Ramos (cell line): Measurements from ENCODE around the gene C9orf85.
"Not testable (repeated sequence)": the region's sequence is repeated elsewhere in the genome, so short reads cannot be mapped to it uniquely, and the experiment has no call there.

Experiments
- in situ Hi-C: fragments of 300-500 bp; cut with MboI; formaldehyde crosslinking; loops from one replicate; pipeline ENCODE4 v1.14.3; 2022; ENCODE audit warnings: low sequenced_read_pairs; ENCODE audit not compliant: unreplicated experiment

Gene C9orf85

DNA sequence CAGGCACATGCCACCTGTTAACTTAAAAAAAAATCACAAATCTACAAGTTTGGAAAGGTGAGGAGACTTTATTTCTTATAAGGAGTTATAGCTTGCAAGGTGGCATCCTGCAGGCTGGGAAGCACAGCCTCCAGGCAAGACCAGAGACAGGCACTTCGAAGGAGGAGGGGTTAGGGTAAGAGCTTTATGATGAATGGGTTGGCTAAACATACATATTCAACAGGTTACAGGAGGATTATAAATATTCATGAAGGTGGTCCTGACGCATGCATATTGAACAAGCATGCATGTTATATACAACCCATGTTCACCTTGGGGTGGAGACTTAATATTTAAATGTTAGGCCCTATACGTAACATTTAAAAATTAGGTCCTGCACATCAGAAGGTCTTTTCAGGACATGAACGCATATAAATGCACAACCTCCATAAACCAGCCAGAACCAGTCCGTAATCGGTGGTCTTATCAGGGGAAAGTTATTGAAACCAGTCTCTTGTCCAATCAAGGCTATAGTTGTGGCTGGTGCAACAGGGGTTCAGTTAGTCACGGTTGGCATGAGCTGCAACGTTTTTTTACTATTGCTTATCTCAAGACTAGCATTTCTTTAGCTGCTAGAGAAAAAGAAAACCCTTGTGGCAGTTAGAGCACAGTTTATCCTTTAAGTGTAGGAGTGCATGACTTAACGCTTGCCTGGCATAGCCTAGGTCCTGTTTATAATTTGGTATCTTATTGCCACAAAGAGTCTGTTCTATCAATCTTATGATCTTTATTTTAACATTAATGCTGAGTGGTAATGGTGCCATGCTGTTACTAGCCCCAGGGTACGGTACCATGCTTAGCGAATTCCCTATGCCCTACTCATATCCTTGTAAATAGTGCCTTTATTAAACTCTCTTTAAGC, 76.3 kb downstream of the C9orf85 start:
- in situ Hi-C loops, result no loop called here

DNA sequence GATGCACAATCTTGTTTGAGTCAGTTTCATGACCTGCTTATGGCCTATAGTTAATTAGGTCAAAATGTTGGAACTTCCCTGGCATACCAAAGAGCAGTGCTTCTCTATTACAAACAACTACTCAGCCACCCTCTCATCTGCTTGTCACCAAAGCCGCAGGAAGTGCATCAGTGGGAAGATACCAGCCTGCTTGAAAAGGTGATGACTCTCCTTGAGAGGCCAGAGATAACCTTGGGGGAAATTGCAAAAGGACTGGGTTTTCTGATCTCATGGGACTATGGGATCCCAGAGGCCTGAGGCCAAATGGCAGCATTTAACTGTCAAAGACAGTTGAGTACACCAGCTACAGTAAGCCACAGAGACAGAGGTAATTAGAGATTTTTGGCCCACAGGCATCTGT, 79.0 kb downstream of the C9orf85 start:
- in situ Hi-C loops, result no loop called here

DNA sequence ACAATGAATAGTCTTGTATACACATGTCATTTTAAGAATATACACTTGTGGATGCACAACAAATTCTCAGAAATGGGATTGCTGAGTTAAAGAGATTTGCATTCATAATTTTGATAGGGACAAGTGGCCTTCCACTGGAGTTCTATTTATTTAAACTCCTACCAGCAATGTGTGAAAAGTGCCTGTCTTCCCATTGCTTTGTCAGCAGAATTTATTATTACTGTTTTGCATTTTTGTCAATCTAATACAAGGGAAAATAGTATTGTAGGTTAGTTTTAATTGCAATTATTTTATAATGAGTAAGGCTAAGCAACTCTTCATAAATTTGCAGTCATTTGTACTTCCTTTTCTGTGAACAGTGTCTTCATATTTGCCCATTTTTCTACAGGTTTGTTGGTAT, 94.0 kb downstream of the C9orf85 start:
- in situ Hi-C loops, result no loop called here

DNA sequence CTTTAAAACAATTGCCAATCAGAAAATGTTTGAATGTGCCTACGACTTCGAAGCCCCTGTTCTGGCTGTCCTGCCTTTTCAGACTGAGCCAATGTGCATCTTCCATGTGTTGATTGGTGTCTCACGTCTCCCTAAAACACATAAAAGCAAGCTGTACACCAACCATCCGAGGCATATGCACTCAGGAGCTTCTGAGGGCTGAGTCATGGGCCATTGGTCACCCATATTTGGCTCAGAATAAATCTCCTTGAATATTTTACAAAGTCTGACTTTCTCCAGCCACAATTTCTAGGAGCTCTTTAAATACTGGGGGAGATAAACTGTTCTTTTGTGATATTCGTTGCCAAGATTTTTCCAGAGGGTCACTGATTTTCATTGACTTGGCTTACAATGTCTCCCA, 95.1 kb downstream of the C9orf85 start:
- in situ Hi-C loops, result no loop called here

- in situ Hi-C loops, result not testable (repeated sequence)
Measured at GRCh38 chr9:72007726-72008125, 96.3 kb downstream of the C9orf85 start.

DNA sequence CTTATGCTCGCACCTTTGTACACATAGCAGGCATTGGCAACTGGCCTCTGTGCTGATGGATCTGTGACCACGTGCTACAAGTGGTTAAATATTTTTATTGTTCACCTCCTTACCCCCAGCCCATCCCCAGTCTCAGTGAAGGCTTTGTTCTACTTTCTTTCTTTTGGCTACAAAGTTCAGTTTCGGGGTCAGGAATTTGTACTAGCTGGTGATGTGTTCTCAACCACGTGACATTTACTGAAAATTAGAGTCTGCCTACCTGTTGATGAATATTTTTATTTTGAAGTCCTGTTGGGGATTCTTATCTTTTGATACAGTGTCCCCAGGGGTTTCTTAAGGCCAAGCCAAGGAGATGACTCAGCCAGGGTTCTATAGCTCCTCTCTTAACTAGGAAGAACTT, 101.2 kb downstream of the C9orf85 start:
- in situ Hi-C loops, result no loop called here

- in situ Hi-C loops, result no loop called here
Measured at GRCh38 chr9:72013292-72013760, 101.9 kb downstream of the C9orf85 start.

- in situ Hi-C loops, result loop anchor here (10.0 kb wide), 1 partner anchor 418 kb away; no protein-coding TSS in a partner anchor
Measured at GRCh38 chr9:72022841-72023240, 111.4 kb downstream of the C9orf85 start.
